GM04503 (cell line): Measurements from ENCODE around the gene SLC12A6.

Experiments
- DNase-seq: peaks from one replicate; pipeline ENCODE4 v3.0.0-alpha.2; 2012; ENCODE audit warnings: low read depth

SLC12A6 gene

DNA sequence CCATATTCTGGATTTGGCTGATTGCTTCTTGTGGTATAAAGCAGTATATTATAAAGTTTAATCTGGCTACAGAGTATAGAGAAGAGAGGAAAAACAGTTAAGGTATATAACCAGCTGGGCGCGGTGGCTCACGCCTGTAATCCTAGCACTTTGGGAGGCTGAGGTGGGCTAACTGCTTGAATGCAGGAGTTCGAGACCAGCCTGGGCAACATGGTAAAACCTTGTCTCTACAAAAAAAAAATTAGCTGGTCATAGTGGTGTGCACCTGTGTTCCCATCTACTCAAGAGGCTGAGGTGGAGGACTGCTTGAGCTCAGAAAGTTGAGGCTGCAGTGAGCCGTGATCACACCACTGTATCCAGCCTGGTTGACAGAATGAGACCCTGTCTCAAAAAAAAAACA lies 7.3 kb downstream of the SLC12A6 start:
- no peak for DNase-seq

DNA sequence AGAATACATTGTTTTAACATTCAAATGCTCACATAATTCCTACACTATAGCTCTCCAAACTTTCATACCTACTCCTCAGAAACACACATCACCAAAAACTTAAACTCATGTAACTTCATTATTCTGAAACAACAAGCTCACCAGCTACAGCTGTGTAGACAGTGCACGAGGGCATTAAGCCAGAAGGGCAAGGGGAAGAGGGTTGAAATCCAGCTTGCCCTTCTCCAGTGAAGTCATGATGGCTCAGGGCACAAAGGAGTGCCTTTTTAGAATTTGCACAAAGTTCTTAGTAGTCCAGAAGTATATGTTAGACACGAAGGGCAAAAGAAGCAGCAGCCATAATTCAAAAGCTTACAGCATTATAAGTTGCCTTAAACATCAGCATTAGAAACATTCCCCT lies 8.6 kb downstream of the SLC12A6 start:
- no peak for DNase-seq

DNA sequence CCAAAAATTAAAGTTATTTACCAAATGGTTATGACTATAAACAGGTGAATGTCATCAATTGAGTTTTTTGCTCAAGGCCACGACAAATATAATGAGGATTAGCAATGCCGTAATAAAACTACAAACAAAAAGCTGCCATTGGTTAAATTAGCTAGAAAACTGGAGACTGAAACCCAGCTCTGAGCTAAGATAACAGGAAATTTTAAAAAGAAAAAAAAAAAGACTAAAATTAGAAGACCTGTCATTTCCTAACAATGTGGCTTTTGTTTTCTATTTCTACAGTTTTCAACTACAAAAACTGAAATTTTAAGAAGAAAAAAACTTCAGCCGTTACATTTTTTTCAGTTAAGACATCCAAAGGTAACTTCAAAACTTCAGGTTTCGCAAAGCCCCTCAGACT lies 9.7 kb downstream of the SLC12A6 start:
- no peak for DNase-seq

GRCh38 chr15:34325368-34325767 lies 12.2 kb downstream of the SLC12A6 start:
- DNase-seq, result no peak

- DNase-seq, result no peak
These were observed 12.6 kb downstream of the SLC12A6 start for GRCh38 chr15:34324933-34325332.

DNA sequence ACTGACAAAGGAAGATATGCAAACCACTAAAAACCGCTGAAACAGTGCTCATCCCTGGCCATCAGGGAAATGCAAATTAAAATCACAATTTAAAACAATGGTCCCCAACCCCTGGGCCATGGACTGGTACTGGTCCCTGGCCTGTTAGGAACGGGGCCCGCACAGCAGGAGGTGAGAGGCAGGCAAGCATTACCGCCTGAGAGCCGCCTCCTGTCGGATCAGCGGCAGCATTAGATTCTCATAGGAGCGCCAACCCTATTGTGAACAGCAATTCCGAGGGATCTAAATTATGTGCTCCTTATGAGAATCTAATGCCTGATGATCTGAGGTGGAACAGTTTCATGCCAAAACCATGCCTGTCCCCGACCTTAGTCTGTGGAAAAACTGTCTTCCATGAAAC lies 14.4 kb downstream of the SLC12A6 start:
- no peak for DNase-seq

- no peak for DNase-seq
These were observed 19.1 kb downstream of the SLC12A6 start for GRCh38 chr15:34318277-34319079.

- no peak for DNase-seq
These were observed 22.8 kb downstream of the SLC12A6 start for GRCh38 chr15:34314491-34315490.

- no peak for DNase-seq
These were observed 26.0 kb downstream of the SLC12A6 start for GRCh38 chr15:34311563-34311962.

DNA sequence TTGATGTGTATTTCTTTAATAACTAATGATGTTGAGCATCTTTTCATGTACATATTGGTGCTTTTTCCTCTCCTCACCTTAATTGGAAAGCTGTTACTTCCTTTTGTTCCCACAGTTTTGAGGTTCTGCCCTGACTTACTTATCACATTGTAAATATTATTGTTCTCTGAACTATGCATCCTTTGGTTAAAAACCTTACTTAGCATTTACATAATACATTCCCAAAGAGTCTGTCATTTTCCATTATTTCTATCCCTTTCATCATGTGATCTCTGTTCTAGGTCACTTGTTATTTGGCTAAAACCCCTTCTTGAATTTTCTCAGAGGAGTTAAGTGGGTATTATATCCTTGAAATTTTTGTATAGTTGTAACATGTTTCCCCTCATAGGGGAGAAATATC lies 33.0 kb downstream of the SLC12A6 start:
- no peak for DNase-seq

GRCh38 chr15:34301058-34301457 lies 36.5 kb downstream of the SLC12A6 start:
- no peak for DNase-seq

GRCh38 chr15:34297059-34297458 lies 40.5 kb downstream of the SLC12A6 start:
- DNase-seq, result no peak

DNA sequence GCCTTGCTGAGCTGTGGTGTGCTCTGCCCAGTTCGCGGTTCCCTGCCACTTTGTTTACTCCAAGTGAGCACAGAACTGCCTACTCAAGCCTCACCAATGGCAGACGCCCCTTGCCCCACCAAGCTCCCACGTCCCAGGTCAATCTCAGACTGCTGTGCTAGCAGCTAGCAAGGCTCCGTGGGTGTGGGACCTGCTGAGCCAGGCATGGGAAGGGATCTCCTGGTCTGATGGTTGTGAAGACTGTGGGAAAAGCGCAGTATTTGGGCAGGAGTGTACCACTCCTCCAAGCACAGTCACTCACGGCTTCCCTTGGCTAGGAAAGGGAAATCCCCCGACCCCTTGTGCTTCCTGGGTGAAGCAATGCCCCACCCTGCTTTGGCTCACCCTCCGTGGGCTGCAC lies 45.0 kb downstream of the SLC12A6 start:
- DNase-seq, result no peak

- no peak for DNase-seq
These were observed 52.6 kb downstream of the SLC12A6 start for GRCh38 chr15:34284937-34285336.

DNA sequence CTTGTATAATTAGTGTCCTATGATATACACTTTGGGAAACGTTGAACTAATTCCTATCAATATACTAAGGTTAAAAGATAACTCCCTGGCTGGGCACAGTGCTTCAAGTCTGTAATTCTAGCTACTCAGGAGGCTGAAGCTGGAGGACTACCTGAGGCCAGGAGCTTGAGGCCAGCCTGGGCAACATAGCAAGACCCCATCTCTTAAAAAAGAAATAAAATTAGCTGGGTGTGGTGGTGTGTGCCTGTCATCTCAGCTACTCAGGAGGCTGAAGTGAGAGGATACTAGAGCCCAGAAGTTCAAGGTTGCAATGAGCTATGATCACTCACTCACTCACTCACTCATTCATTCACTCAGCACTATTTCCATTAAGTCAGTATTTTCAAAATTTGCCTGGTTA lies 55.2 kb downstream of the SLC12A6 start:
- no peak for DNase-seq

GRCh38 chr15:34280193-34280592 lies 57.4 kb downstream of the SLC12A6 start:
- no peak for DNase-seq

- DNase-seq, result no peak
These were observed 58.2 kb downstream of the SLC12A6 start for GRCh38 chr15:34279368-34279767.

DNA sequence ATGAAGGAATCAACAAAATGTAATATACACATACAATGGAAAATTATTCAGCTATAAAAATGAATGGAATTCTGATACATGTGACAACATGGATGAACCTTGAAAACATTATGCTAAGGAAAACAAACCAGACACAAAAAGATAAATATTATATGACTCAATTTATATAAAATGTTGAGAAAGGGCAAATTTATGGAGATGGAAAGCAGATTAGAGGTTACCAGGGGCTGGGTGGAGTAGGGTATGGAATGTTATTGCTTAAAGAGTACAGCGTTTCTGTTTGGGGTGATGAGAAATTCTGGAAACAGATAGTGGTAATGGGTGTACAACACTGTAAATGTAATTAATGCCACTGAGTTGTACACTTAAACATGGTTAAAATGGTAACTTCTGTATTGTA lies 61.9 kb downstream of the SLC12A6 start:
- DNase-seq, result no peak

GRCh38 chr15:34275154-34275553 lies 62.4 kb downstream of the SLC12A6 start:
- DNase-seq, result no peak

DNA sequence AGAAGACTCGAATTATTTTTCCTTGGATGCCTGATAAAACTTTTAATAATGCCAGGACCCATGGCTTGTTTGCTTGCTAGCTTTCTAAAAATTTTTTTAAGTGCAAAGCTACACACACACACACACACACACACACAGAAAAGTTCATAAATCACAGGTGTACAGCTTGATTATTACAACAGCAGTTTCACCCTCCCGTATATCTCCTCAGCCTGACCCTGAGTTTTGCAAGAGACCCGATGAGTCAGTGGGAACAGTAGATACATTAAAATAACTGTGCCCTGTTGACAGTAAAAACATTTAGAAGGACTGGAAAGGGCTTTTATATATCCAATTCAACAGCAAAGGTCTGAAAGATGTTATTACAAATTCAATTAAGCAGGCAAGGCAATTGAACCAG lies 66.1 kb downstream of the SLC12A6 start:
- DNase-seq, result peak; percentile 51

DNA sequence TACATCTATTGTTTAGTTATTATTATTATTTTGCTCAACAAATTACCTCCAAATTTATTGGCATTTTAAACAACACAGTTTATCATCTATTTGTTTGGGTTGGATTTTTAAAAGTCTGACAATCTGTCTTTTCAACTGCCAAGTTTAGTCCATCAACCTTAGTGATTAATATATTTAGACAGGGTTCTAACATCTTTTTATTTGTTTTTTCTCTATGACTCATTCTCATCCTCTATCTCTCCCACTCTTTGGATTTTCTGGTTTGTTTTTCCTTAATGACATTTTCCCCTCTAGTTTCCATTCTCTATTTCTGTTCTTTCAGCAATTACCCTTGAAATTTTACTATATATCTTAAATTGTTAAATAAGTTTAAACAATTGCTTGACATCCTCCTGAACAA lies 70.8 kb downstream of the SLC12A6 start:
- no peak for DNase-seq

DNA sequence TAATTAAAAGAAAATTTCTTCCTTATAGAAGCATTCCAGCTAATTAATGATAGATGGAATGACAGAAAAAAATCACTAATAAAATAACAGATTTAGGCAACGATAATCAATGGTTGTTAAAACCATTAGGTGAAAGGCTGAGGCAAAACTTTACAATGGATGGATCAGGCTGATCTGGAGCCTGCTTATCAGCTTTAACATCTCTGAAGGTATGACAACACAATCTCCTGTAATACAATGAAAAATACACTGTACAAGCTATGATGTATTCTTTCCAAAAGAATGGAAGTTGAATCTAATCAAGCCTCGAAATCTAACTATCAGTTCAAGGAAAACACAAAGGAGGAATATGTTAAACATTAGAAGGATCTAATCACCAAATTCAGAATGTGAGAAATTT lies 73.5 kb downstream of the SLC12A6 start:
- DNase-seq, result no peak

DNA sequence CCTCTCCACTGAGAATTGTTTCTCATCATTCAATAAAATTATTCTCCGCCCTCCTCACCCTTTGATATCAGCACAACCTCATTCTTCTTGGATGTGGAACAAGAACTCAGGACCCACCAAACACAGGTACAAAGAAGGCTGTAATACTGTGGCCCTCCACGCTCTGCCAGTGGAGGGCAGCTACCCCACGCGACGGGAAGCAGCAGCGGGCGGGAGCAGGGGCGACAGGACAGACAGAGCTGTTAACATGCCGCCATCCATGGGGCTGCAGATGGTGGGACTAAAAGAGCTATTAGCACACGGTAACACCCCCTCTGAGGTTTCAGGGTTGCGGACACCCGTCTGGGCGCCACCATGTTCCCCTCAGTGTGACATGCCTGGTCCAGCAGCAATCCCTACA lies 75.2 kb downstream of the SLC12A6 start:
- no peak for DNase-seq
